ENCODE results near the gene PPIF. TPM values are rescaled to one million over a fixed set of nuclear protein-coding genes. Genes with fewer than 3 reads are reported as not detected.
A peak's percentile ranks its signal among the peaks of the same experiment; 100 is the strongest.

The PPIF gene
- total and polyA plus RNA-seq, 3 donors from 2014 or later = 80.1 to 106 (median 82.1) TPM

- TF ChIP-seq, protein P1, sequence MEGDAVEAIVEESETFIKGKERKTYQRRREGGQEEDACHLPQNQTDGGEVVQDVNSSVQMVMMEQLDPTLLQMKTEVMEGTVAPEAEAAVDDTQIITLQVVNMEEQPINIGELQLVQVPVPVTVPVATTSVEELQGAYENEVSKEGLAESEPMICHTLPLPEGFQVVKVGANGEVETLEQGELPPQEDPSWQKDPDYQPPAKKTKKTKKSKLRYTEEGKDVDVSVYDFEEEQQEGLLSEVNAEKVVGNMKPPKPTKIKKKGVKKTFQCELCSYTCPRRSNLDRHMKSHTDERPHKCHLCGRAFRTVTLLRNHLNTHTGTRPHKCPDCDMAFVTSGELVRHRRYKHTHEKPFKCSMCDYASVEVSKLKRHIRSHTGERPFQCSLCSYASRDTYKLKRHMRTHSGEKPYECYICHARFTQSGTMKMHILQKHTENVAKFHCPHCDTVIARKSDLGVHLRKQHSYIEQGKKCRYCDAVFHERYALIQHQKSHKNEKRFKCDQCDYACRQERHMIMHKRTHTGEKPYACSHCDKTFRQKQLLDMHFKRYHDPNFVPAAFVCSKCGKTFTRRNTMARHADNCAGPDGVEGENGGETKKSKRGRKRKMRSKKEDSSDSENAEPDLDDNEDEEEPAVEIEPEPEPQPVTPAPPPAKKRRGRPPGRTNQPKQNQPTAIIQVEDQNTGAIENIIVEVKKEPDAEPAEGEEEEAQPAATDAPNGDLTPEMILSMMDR (IDR thresholded peaks at IDR 0.05) = peak; percentile 24 to 55 (median 32)
- no peak for TF ChIP-seq POLR2A (IDR thresholded peaks at IDR 0.05)
- Histone ChIP-seq H3K9me3 (no peaks in the 10 kb centered on the region), H3K4me3 (no peak overlapping the region), H3K36me3 (ENCODE audit: low read depth, missing control alignments) (no peaks in the 10 kb centered on the region), H3K4me1 (no peaks in the 10 kb centered on the region), H3K27me3 (no peaks in the 10 kb centered on the region), H3K27ac (peak overlapping the region; percentile 72 to 89)
- intact Hi-C loops (cut with DNase I; ENCODE audit: low total_unique reads) = loop anchor here (10.0 kb wide), 1 partner anchor 64 kb away; no protein-coding TSS in a partner anchor
- 54 to 64% methylated on average over 11 of the region's 11 CpGs for WGBS, 2 donors
- peak; percentile 58 for DNase-seq
Measured at GRCh38 chr10:79400146-79401004, 53.1 kb downstream of the PPIF start.

DNA sequence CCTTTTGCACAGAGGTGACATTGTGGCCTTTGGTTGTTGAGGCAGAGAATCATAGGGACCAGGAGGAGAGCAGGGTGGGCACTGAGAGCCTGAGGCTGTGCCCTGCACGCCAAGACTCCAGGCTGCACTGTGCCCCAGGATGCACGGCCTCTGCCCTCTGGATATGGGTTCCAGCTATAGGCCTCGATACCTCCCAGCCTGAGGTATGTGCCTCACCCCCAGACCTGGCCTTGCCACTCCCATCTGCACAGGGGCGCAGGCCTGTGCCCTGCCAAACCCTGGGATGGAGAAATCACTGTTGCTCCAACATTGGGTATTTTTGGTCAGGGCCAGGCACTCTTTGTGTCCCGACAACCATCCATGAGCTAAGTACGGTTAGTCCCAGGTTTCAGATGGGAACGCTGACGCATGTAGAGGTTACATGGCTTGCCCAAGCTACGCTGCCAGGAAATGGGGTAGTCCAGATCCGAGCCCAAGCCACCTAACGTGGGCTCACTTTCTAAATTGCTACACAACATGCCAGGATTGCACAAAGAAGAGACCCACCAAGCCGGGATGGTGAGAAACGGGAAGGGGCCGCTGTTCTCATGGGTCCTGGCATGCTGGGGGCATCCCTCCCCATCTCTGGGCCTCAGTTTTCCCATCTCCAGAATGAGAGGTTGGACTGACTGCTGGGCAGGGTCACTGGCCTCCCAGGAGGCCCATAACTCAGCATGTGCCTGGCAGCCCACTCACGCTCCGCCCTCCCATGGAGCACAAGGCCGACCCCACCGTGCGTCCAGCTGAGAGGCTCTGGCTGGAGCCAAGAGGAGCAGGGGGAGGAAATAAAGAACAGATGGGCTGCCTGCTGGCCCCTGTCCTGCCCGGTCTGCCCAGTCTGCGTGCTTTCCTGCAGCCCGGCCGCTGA is 54.0 kb downstream of the PPIF start:
- no peaks in the 10 kb centered on the region for H3K4me1 ChIP-seq
- intact Hi-C loops (cut with DNase I; ENCODE audit: low total_unique reads) = loop anchor here (10.0 kb wide), 1 partner anchor 64 kb away; no protein-coding TSS in a partner anchor
- H3K4me3 ChIP-seq = no peak overlapping the region
- H3K27me3 ChIP-seq = no peaks in the 10 kb centered on the region
- no peaks in the 10 kb centered on the region for H3K36me3 ChIP-seq (ENCODE audit: low read depth, missing control alignments)
- no peaks in the 10 kb centered on the region for H3K9me3 ChIP-seq
- 57 to 64% methylated on average over 16 to 23 of the region's 23 CpGs for WGBS, 2 donors
- H3K27ac ChIP-seq = peak overlapping the region; percentile 72 to 89
- TF ChIP-seq POLR2A (IDR thresholded peaks at IDR 0.05) = no peak
- TF ChIP-seq, protein P1 (IDR thresholded peaks at IDR 0.05) = no peak
- peak; percentile 78 for DNase-seq

GRCh38 chr10:79402625-79402946 is 55.3 kb downstream of the PPIF start:
- no peak for DNase-seq
- H3K36me3 ChIP-seq (ENCODE audit: low read depth, missing control alignments) = no peaks in the 10 kb centered on the region
- peak overlapping the region; percentile 72 to 89 for H3K27ac ChIP-seq
- H3K9me3 ChIP-seq = no peaks in the 10 kb centered on the region
- intact Hi-C loops (cut with DNase I; ENCODE audit: low total_unique reads) = loop anchor here (10.0 kb wide), 1 partner anchor 62 kb away; no protein-coding TSS in a partner anchor
- TF ChIP-seq, protein P1 (IDR thresholded peaks at IDR 0.05) = no peak
- TF ChIP-seq POLR2A (IDR thresholded peaks at IDR 0.05) = no peak
- H3K27me3 ChIP-seq = no peaks in the 10 kb centered on the region
- no peak overlapping the region for H3K4me3 ChIP-seq
- no peaks in the 10 kb centered on the region for H3K4me1 ChIP-seq
- WGBS, 2 donors = 95 to 97% methylated on average over 7 of the region's 7 CpGs

DNA sequence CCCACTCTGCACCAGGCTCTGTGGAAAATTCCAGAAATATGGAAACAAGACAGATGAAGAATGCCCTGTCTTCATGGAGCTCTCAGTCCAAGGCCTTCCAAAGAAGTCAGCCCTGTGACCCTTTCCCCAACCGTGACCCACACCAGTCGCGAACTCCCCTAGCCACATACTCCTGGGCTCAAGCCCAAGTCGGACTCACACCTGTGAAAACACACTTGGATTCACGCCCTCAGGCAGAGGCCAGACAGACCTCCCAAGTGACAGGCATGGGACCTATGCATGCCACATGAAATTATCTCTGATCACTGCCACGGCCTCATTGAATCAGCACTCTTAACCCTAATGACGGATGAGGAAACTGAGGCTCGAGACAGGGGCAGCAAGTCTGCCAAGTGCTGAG is 55.7 kb downstream of the PPIF start:
- H3K36me3 ChIP-seq (ENCODE audit: low read depth, missing control alignments) = no peaks in the 10 kb centered on the region
- no peak for DNase-seq
- no peaks in the 10 kb centered on the region for H3K9me3 ChIP-seq
- H3K4me3 ChIP-seq = no peak overlapping the region
- no peaks in the 10 kb centered on the region for H3K27me3 ChIP-seq
- H3K27ac ChIP-seq = peak overlapping the region; percentile 72 to 89
- intact Hi-C loops (cut with DNase I; ENCODE audit: low total_unique reads) = loop anchor here (10.0 kb wide), 1 partner anchor 62 kb away; no protein-coding TSS in a partner anchor
- TF ChIP-seq POLR2A (IDR thresholded peaks at IDR 0.05) = no peak
- TF ChIP-seq, protein P1 (IDR thresholded peaks at IDR 0.05) = no peak
- no peaks in the 10 kb centered on the region for H3K4me1 ChIP-seq
- WGBS, 2 donors = 53 to 58% methylated on average over 8 of the region's 8 CpGs

All from testis (tissue), 3 donors.